Amniotic stem cell (primary cell): Measurements from ENCODE around the gene GAS6.
"Not testable (repeated sequence)": the region's sequence is repeated elsewhere in the genome, so short reads cannot be mapped to it uniquely, and the experiment has no call there.

Experiments
- DNase-seq: peaks from one replicate; lab custom pipeline; 2025; lab: John Stamatoyannopoulos, UW

GAS6 gene

GRCh38 chr13:113791226-113791625, 72.7 kb downstream of the GAS6 start:
- DNase-seq, result no peak

GRCh38 chr13:113789931-113790330, 73.9 kb downstream of the GAS6 start:
- not testable (repeated sequence) for DNase-seq

GRCh38 chr13:113789167-113789566, 74.7 kb downstream of the GAS6 start:
- DNase-seq, result no peak

- DNase-seq, result no peak
These were observed 75.3 kb downstream of the GAS6 start for GRCh38 chr13:113788413-113789135.

- no peak for DNase-seq
These were observed 76.2 kb downstream of the GAS6 start for GRCh38 chr13:113787694-113788093.

GRCh38 chr13:113786262-113786841, 77.5 kb downstream of the GAS6 start:
- DNase-seq, result no peak

GRCh38 chr13:113785051-113786010, 78.5 kb downstream of the GAS6 start:
- DNase-seq, result no peak

- no peak for DNase-seq
These were observed 79.2 kb downstream of the GAS6 start for GRCh38 chr13:113784645-113785024.

- DNase-seq, result no peak
These were observed 79.8 kb downstream of the GAS6 start for GRCh38 chr13:113783966-113784644.

- no peak for DNase-seq
These were observed 80.5 kb downstream of the GAS6 start for GRCh38 chr13:113783200-113783881.

- DNase-seq, result no peak
These were observed 81.4 kb downstream of the GAS6 start for GRCh38 chr13:113782472-113782871.

- DNase-seq, result no peak
These were observed 82.3 kb downstream of the GAS6 start for GRCh38 chr13:113781571-113781970.

- DNase-seq, result no peak
These were observed 86.3 kb downstream of the GAS6 start for GRCh38 chr13:113777311-113778260.

GRCh38 chr13:113776231-113777125, 87.4 kb downstream of the GAS6 start:
- DNase-seq, result no peak

- DNase-seq, result no peak
These were observed 88.3 kb downstream of the GAS6 start for GRCh38 chr13:113775451-113776145.

GRCh38 chr13:113774177-113775107, 89.4 kb downstream of the GAS6 start:
- no peak for DNase-seq

GRCh38 chr13:113771709-113772331, 92.1 kb downstream of the GAS6 start:
- no peak for DNase-seq
